Measurements from ENCODE around the gene ZSWIM4. TPM values are rescaled to one million over a fixed set of nuclear protein-coding genes. Genes with fewer than 3 reads are reported as not detected.
A peak's percentile ranks its signal among the peaks of the same experiment; 100 is the strongest.
"Not testable (repeated sequence)": the region's sequence is repeated elsewhere in the genome, so short reads cannot be mapped to it uniquely, and the experiment has no call there.

Gene ZSWIM4
- 1 to 10 TPM; 3.4 to 7.3 TPM for total RNA-seq
- long read RNA-seq, partial matches to known transcripts: 1 of 1 reads
- long read RNA-seq, other reads (novel, unspliced or antisense): 0 of 1 reads

DNA sequence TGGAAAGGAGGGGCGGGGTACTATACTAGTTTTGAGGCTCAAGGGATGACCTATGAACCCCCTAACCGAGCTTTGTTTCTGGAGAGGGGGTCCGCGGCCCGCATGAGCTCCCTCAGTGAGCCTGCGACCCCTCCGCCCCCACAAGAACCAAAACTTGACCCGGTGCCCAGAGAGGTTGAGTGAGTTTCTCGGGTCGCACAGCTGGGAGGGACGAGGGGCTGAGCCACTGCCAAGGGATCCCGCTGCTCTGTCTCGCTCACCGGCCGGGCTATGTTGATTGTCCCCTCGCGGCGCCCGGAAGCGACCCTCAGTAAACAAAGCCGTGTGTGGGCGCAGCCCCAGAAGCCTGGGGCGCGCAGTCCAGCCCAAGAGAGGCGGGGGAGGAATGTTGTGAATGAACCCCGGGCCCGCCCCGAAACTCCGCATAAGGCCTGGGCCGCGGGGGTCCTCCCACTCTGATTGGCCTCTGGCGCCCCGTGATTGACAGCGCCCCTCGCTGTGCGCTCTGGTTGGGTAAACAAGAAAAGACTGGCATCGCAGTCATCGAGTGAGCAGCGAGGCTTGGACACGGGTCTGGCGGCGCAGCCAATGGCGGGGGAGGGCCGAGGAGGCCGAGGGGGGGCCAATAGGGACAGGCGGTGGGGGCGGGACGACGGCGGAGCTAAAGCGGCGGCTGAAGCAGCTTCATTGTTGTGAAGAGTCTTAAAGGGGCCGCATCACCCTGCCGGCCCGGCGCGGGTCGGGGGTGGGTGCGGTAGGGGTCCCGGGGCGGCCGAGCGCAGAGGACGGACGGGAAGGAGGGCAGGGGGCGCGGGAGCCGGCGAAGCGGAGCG lies at the start of gene ZSWIM4:
ZSWIM4 (plus strand) TSS at position 687 of the 833 bp plus-strand sequence. CDS start 206 bp downstream, outside the sequence.
- DNase-seq: peak; percentile 99
- peak; percentile 95 to 98 for ATAC-seq
- intact Hi-C loops (cut with DNase I): loop anchor here in 1 of 2 donors (5.0 kb wide), 1 partner anchor 37 kb away; no protein-coding TSS in a partner anchor

DNA sequence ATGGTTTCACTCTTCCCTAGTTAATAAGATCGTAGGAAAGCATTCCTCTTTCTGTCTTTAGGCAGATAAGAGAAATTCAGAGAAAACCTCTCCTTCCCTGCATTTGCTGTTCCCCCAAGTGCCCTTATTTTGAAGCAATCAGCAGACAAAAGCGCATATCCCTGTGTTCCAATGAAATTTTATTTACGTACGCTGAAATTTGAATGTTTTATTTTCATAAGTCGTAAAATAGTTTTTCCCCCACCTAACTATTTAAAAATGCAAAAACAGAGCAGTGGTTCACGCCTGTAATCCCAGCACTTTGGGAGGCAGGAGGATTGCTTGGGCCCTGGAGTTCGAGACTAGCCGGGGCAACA lies 48.2 kb upstream of the ZSWIM4 start:
- ATAC-seq (no peak), DNase-seq (no peak)
- intact Hi-C loops (cut with DNase I): no loop called here

DNA sequence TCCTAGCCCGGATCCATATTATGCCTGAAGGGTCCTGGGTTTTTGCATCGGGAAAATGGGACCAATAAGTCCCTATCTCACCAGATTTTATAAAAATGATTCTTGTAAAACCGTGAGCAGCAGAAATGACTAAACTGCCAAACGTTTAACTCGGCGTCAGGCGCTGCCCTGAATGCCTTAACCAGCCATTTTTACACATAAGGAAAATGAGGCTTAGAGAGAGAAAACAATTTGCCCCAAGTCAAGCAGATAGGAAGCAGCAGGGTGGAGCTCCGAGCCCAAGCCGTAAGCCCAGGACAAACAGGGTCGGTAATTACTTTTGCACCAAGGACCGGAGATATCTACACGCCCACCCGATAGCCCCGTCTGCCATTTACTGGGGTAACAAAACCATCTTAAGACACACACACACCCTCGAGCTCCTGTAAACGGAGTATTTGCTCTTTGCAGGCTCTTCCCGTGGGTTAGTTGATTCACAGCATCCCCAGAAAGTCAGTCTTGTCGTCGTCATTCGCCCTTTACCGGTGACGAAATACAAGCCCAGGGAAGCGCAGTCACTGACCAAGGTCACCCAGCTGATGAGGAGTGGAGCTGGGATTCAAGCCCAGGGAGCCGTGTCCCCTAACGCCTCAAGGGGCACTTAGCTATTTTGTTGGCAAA lies 46.9 kb upstream of the ZSWIM4 start:
- DNase-seq (no peak), ATAC-seq (peak in 1 of 2 donors; percentile 3)
- intact Hi-C loops (cut with DNase I): no loop called here

DNA sequence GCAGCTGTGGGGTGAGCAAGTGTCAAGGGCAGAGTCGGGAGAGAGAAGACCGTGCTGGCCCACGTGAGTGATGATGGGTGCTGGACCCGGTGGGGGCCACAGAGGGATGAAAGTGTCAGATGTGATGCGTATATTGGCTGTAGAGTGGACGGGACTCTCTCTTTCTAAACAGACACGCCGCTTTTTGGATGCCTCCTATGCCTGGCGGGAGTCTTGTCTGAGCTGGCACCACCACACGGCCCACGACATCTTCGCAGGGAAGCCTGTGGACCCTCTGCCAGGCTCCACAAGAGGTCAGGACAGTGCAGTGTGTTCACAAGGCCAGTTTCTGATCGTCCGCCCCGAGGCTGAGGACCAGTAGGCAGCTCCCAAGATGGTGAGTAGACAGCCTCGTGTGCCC lies 43.8 kb upstream of the ZSWIM4 start:
- no peak for ATAC-seq
- no peak for DNase-seq
- intact Hi-C loops (cut with DNase I): no loop called here

DNA sequence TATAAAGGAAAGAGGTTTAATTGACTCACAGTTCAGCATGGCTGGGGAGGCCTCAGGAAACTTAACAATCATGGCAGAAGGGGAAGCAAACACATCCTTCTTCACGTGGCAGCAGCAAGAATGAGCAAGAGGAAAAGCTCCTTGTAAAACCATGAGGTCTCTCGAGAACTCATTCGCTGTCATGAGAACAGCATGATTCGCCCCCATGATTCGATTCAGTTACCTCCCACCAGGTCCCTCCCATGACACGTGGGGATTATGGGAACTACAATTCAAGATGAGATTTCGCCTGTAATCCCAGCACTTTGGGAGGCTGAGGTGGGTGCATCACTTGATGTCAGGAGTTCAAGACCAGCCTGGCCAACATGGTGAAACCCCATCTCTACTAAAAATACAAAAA lies 41.6 kb upstream of the ZSWIM4 start:
- DNase-seq; intact Hi-C loops (cut with DNase I); ATAC-seq: not testable (repeated sequence)

DNA sequence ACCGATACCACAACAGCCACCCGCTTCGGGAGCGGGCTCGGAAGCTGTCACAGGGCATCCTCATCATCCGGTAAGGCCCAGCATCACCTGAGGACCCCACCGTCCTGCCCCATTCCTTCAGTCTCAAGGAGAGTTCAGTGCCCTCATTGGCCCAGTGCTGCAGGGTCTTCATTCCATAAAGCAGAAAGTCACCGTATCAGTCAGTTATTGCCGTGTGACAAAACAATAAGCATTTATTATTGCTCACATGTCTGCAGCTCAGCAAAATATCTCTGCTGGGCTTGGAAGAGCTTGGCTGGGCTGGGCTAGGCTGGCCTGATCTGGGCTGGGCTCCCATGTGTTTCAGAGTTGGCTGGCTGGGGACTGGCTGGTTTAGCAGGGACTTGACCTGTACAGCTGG lies 39.0 kb upstream of the ZSWIM4 start:
- intact Hi-C loops (cut with DNase I): no loop called here
- no peak for DNase-seq
- ATAC-seq: no peak

DNA sequence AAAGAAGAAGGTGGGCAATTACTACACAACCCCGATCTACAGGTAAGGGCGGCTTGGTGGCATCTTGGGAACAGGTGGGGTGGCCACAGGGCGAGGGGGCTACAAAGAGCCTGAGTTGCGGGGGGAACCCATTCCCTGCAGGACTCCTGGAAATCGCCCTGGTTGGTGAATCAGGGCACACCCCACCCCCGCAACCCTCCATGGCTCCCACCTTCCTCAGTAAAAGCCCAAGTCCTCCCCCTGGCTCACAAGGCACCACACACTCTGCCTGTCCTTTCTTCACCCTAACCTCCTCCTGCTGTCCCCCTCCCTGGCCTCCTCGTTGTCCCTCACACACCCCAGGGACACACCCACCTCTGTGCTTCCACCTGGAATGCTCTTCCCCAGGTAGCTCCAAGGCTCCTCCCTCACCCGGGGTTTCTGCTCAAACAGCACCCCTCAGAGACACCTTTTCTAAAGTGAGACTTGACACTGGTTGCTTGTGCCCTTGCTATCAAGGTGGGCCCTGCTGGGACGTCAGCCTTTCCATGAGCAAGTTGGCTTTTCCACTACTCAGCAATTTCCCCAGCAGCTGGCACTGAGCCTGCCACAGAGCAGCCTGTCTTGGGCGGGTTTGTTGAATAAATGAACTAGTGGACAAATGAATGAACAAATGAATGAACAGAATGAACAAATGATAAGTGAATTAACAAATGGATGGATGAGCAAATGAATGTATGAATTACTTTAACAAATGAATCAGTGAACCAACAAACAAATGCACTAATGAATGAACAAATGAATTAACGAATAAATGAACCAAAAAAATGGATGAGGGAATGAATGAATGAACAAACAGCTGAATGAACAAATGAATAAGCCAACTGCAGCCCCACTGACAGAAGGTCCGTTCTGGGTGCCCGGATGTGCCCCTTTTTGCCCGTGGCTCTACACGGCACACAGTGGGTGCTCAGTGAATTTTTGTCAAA lies 37.2 kb upstream of the ZSWIM4 start:
- ATAC-seq (no peak), DNase-seq (no peak)
- intact Hi-C loops (cut with DNase I): no loop called here

DNA sequence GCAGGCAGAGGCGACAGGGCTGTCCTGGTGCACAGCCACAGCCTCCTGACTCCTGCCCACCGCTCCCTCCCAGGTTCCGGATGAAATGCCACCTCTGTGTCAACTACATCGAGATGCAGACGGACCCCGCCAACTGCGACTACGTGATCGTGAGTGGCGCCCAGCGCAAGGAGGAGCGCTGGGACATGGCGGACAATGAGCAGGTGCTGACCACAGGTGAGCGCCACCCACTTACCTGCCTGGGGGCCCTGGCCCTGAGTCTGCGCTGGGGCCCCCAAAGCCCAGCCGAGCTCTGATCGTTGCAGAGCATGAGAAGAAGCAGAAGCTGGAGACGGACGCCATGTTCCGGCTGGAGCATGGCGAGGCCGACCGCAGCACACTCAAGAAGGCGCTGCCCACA lies 36.4 kb upstream of the ZSWIM4 start:
- ATAC-seq (no peak), DNase-seq (no peak)
- intact Hi-C loops (cut with DNase I): no loop called here

DNA sequence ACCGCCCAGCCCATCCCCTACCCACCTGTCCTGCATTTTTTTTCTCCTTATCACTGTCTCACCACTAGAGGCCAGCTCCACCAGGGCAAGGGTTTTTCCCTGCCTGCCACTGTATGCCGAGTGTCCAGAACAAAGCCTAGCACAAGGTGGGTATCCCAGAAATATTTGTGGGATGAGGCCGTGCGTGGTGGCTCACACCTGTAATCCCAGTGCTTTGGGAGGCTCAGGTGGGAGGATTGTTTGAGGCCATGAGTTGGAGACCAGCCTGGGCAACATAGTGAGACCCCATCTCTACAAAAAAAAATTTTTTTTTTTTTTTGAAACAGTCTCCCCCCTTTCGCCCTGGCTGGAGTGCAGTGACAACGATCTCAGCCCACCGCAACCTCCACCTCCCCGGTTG lies 33.8 kb upstream of the ZSWIM4 start:
- DNase-seq (no peak), ATAC-seq (no peak)
- intact Hi-C loops (cut with DNase I): no loop called here

DNA sequence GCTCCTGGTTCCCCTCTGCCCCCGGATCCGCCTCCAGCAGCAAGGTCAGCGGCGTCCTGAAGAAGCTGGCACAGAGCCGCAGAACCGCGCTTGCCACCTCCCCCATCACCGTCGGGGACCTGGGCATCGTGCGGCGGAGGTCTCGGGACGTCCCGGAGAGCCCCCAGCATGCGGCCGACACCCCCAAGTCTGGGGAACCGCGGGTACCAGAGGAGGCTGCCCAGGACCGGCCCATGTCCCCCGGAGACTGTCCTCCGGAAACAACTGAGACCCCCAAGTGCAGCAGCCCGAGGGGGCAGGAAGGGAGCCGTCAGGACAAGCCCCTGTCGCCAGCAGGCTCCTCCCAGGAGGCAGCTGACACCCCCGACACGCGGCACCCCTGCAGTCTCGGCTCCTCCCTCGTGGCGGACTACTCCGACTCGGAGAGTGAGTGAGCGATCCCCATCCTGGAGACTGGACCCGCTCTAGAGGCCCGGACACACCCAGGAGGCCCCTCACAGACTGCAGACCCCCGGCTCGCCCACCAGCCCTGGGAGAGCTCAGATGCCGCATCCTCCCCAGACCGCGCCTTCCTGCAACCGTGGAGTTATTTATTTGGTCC lies 32.5 kb upstream of the ZSWIM4 start:
- ATAC-seq (no peak), DNase-seq (no peak)
- intact Hi-C loops (cut with DNase I): no loop called here

DNA sequence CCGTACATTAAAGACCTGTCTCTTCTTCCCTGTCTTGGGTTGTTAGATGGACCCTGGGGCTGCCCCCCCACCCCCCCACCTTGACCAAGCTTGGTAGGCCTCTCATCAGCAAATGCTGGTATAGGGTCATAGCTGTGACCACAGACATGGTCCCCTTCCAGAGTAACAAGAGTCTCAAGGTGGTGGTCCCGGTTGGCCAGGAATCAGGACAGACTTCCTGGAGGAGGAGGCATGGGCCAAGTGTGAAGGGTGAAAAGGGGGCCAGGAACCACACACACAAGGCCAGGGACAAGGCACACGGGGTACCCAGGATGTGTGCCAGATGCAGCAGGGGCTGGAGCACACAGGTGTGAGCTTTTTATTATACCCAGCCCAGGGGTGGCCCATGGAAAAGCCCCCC lies 32.0 kb upstream of the ZSWIM4 start:
- DNase-seq (no peak), ATAC-seq (no peak)
- intact Hi-C loops (cut with DNase I): no loop called here

DNA sequence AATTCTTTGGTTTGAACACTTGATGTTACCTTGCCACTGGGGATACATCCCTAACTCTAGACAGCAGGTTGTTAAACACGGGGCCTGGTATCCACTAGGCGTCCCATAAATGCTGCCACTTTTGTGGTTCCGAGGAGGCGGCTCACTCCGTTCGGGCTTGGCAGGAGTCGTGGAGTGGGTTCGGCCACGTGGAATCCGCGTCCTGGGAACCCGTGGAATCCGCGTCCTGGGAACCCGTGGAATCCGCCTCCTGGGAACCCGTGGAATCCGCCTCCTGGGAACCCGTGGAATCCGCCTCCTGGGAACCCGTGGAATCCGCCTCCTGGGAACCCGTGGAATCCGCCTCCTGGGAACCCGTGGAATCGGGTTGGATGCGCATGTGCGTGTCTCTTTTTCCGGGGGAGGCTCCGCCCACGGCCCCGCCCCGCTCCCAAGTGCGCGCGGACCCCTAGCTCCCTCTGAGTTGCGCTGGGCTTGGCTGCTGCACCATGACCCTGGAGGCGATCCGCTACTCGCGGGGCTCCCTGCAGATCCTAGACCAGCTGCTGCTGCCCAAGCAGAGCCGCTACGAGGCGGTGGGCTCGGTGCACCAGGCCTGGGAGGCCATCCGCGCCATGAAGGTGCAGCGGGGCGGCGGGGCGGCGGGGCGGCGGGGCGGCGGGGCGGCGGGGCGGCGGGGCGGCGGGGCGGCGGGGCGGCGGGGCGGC lies 31.0 kb upstream of the ZSWIM4 start, which contains the start of gene MRI1:
MRI1 (plus strand) TSS at position 422 of the 707 bp plus-strand sequence; CDS start at position 489, 67 bp downstream.
- ATAC-seq (peak; percentile 88 to 91), DNase-seq (peak; percentile 89)
- intact Hi-C loops (cut with DNase I): no loop called here

DNA sequence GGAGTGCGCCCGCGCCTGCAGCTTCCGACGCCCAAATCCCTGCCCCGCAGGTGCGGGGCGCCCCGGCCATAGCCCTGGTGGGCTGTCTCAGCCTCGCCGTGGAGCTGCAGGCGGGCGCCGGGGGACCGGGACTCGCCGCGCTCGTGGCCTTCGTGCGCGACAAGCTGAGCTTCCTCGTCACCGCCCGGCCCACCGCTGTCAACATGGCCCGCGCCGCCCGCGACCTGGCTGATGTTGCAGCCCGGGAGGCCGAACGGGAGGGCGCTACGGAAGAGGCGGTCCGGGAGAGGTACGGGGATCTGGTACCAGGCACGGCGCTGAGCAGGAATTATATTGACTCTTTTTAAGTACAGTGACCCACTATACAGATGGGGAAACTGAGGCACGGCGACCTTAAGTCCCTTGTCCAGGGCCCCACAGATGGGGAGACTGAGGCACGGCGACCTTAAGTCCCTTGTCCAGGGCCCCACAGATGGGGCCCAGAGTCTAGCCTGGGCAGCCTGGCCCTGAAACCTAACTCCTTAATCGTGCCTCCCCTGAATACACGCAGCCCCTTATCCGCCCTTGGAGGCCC lies 30.3 kb upstream of the ZSWIM4 start:
- no peak for DNase-seq
- intact Hi-C loops (cut with DNase I): no loop called here
- peak; percentile 29 to 51 for ATAC-seq

DNA sequence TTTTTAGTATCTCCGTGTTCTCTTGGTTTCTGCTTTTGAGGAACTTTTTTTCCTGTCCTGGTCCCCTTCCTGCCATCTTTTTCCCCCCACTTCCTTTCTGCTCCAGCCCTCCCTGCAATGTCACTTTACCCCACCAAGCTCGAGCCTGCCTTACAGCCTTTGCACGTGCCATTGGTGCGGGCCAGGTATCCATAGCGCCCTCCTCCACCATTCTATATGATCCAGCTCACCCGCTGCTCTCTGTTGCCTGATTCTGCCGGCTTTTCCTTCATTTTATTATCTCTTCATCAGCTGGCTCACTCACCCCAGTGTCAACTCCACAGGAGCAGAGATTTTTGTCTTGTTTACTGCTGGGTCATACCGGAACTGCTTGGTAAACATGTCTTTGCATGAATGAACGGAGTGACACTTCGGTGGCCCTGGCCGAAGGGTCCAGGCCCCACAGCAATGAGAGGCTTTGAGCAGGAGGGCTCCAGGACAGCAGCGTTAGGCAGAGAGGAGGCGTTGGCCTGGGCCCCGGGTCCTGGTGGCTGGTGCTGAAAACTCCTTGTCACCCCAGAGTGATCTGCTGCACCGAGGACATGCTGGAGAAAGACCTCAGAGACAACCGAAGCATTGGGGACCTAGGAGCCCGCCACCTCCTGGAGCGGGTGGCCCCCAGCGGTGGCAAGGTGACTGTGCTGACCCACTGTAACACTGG lies 29.7 kb upstream of the ZSWIM4 start:
- DNase-seq (no peak), ATAC-seq (no peak)
- intact Hi-C loops (cut with DNase I): no loop called here

DNA sequence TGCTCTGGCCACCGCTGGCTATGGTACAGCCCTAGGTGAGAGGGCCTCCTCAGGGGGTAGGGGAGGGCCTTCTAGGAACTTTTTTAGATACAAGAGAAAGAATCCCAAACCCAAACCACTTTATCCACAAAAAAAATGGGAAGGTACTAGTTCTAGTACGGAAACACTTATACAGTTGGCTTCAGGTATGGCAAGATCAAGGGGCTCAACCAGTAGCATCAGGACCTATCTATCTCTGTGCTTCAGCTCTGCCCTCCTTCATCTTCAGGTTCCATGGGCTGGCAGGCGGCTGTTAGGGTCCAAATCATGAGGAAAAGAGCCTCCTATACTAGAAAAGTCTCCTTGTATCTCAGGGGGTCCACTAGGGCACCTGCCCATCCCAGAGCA lies 29.2 kb upstream of the ZSWIM4 start:
- ATAC-seq (no peak), DNase-seq (no peak)
- intact Hi-C loops (cut with DNase I): no loop called here

DNA sequence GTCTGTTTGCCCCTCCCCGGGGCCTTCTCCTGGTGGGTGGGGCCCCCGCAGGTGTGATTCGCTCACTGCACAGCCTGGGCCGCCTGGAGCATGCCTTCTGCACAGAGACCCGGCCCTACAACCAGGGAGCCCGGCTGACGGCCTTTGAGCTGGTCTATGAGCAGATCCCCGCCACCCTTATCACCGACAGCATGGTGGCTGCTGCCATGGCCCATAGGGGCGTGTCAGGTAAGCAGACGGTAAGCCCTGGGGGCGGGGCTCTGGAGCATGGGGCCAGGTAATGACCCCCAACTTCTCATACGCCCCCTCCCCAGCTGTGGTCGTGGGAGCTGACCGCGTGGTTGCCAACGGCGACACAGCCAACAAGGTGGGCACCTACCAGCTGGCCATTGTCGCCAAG lies 26.7 kb upstream of the ZSWIM4 start:
- intact Hi-C loops (cut with DNase I): no loop called here
- no peak for ATAC-seq
- no peak for DNase-seq

DNA sequence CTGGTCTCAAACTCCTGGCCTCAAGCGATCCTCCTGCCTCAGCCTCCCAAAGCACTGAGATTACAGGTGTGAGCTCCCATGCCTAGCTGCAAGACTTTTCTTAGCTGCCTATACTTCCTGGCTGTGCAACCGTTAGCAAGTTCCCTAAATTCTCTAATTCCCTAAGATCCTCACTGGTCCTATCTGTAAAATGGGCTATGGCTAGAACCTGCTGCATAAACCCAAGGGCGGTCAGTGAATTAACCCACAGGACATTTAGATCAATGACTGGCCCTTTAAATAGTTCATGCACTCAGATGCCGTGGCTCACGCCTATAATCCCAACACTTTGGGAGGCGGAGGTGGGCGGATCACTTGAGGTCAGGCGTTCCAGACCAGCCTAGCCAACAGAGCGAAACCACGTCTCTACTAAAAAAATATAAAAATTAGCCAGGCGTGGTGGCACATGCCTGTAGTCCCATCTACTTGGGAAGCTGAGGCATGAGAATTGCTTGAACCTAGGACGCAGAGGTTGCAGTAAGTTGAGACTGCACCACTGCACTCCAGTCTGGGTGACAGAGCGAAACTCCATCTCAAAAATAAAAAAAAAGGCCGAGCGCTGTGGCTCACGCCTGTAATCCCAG lies 25.1 kb upstream of the ZSWIM4 start:
- ATAC-seq (no peak), DNase-seq (no peak)
- intact Hi-C loops (cut with DNase I): no loop called here

Measured in left cardiac atrium (tissue), 4 donors.